Hepatocyte (in vitro differentiated cells): Measurements from ENCODE around the gene TMEM150C.
"Not testable (repeated sequence)": the region's sequence is repeated elsewhere in the genome, so short reads cannot be mapped to it uniquely, and the experiment has no call there.

ENCODE experiments used
- CTCF ChIP-seq: fragments of 200-600 bp; sonication (generic); IDR thresholded peaks from 2 replicates; pipeline ENCODE4 v1.5.1; 2016; ENCODE audit warnings: antibody characterized with exemption, mild to moderate bottlenecking; ENCODE audit not compliant: poor library complexity
- EZH2phosphoT487 ChIP-seq: fragments of 200-600 bp; sonication (generic); IDR thresholded peaks from one replicate; pipeline ENCODE4 v1.6.1; 2018; ENCODE audit warnings: antibody characterized with exemption, mild to moderate bottlenecking, low read depth, moderate library complexity; ENCODE audit not compliant: unreplicated experiment, severe bottlenecking

- not testable (repeated sequence) for TF ChIP-seq CTCF, EZH2phosphoT487
These were observed 13.9 kb downstream of the TMEM150C start for GRCh38 chr4:82547850-82548249.
